ENCODE data around the gene XYLT1. TPM values are rescaled to one million over a fixed set of nuclear protein-coding genes. Genes with fewer than 3 reads are reported as not detected.

The XYLT1 gene
- total RNA-seq, 1 donor from 2014 or later, result 9.4 TPM

GRCh38 chr16:17152311-17152710 is 318.4 kb downstream of the XYLT1 start:
- H3K4me3 ChIP-seq (ENCODE audit: low read length in 3 of 3), result no peak overlapping the region
- no peak overlapping the region for H3K27ac ChIP-seq (ENCODE audit: low read depth, low read length)
- H3K9me3 ChIP-seq (ENCODE audit: control insufficient read depth in 3 of 3, low read length in 3 of 3), result no peaks in the 10 kb centered on the region
- no peaks in the 10 kb centered on the region for H3K4me1 ChIP-seq (ENCODE audit: control insufficient read depth in 3 of 3, insufficient read depth in 3 of 3, low read length in 3 of 3)
- no peak overlapping the region for H3K9ac ChIP-seq (ENCODE audit: low read depth in 1 of 3, low read length in 3 of 3)
- H3K27me3 ChIP-seq (ENCODE audit: control insufficient read depth in 3 of 3, insufficient read depth in 3 of 3, low read length in 3 of 3), result peaks cover 0 to 2% (median 0%) of the 10 kb centered on the region in 3 donors
- no peaks in the 10 kb centered on the region for H3K36me3 ChIP-seq (ENCODE audit: control insufficient read depth in 3 of 3, insufficient read depth in 3 of 3, low read length in 3 of 3)

GRCh38 chr16:17151335-17151734 is 319.4 kb downstream of the XYLT1 start:
- H3K27ac ChIP-seq (ENCODE audit: low read depth, low read length), result no peak overlapping the region
- no peaks in the 10 kb centered on the region for H3K36me3 ChIP-seq (ENCODE audit: control insufficient read depth in 3 of 3, insufficient read depth in 3 of 3, low read length in 3 of 3)
- H3K27me3 ChIP-seq (ENCODE audit: control insufficient read depth in 3 of 3, insufficient read depth in 3 of 3, low read length in 3 of 3), result peaks cover 0 to 2% (median 0%) of the 10 kb centered on the region in 3 donors
- no peak overlapping the region for H3K4me3 ChIP-seq (ENCODE audit: low read length in 3 of 3)
- no peaks in the 10 kb centered on the region for H3K4me1 ChIP-seq (ENCODE audit: control insufficient read depth in 3 of 3, insufficient read depth in 3 of 3, low read length in 3 of 3)
- no peak overlapping the region for H3K9ac ChIP-seq (ENCODE audit: low read depth in 1 of 3, low read length in 3 of 3)
- no peaks in the 10 kb centered on the region for H3K9me3 ChIP-seq (ENCODE audit: control insufficient read depth in 3 of 3, low read length in 3 of 3)

- peaks cover 0 to 2% (median 0%) of the 10 kb centered on the region in 3 donors for H3K27me3 ChIP-seq (ENCODE audit: control insufficient read depth in 3 of 3, insufficient read depth in 3 of 3, low read length in 3 of 3)
- H3K27ac ChIP-seq (ENCODE audit: low read depth, low read length), result no peak overlapping the region
- no peaks in the 10 kb centered on the region for H3K9me3 ChIP-seq (ENCODE audit: control insufficient read depth in 3 of 3, low read length in 3 of 3)
- no peak overlapping the region for H3K9ac ChIP-seq (ENCODE audit: low read depth in 1 of 3, low read length in 3 of 3)
- no peaks in the 10 kb centered on the region for H3K4me1 ChIP-seq (ENCODE audit: control insufficient read depth in 3 of 3, insufficient read depth in 3 of 3, low read length in 3 of 3)
- H3K36me3 ChIP-seq (ENCODE audit: control insufficient read depth in 3 of 3, insufficient read depth in 3 of 3, low read length in 3 of 3), result no peaks in the 10 kb centered on the region
- no peak overlapping the region for H3K4me3 ChIP-seq (ENCODE audit: low read length in 3 of 3)
These were observed 320.8 kb downstream of the XYLT1 start for GRCh38 chr16:17149904-17150483.

GRCh38 chr16:17147942-17148341 is 322.8 kb downstream of the XYLT1 start:
- H3K9ac ChIP-seq (ENCODE audit: low read depth in 1 of 3, low read length in 3 of 3), result no peak overlapping the region
- H3K9me3 ChIP-seq (ENCODE audit: control insufficient read depth in 3 of 3, low read length in 3 of 3), result no peaks in the 10 kb centered on the region
- H3K36me3 ChIP-seq (ENCODE audit: control insufficient read depth in 3 of 3, insufficient read depth in 3 of 3, low read length in 3 of 3), result no peaks in the 10 kb centered on the region
- H3K27me3 ChIP-seq (ENCODE audit: control insufficient read depth in 3 of 3, insufficient read depth in 3 of 3, low read length in 3 of 3), result peaks cover 0 to 2% (median 0%) of the 10 kb centered on the region in 3 donors
- H3K4me1 ChIP-seq (ENCODE audit: control insufficient read depth in 3 of 3, insufficient read depth in 3 of 3, low read length in 3 of 3), result no peaks in the 10 kb centered on the region
- H3K4me3 ChIP-seq (ENCODE audit: low read length in 3 of 3), result no peak overlapping the region
- H3K27ac ChIP-seq (ENCODE audit: low read depth, low read length), result no peak overlapping the region

GRCh38 chr16:17145029-17145428 is 325.7 kb downstream of the XYLT1 start:
- no peaks in the 10 kb centered on the region for H3K4me1 ChIP-seq (ENCODE audit: control insufficient read depth in 3 of 3, insufficient read depth in 3 of 3, low read length in 3 of 3)
- H3K9ac ChIP-seq (ENCODE audit: low read depth in 1 of 3, low read length in 3 of 3), result no peak overlapping the region
- no peaks in the 10 kb centered on the region for H3K9me3 ChIP-seq (ENCODE audit: control insufficient read depth in 3 of 3, low read length in 3 of 3)
- H3K27ac ChIP-seq (ENCODE audit: low read depth, low read length), result no peak overlapping the region
- H3K27me3 ChIP-seq (ENCODE audit: control insufficient read depth in 3 of 3, insufficient read depth in 3 of 3, low read length in 3 of 3), result peaks cover 0 to 2% (median 0%) of the 10 kb centered on the region in 3 donors
- no peak overlapping the region for H3K4me3 ChIP-seq (ENCODE audit: low read length in 3 of 3)
- no peaks in the 10 kb centered on the region for H3K36me3 ChIP-seq (ENCODE audit: control insufficient read depth in 3 of 3, insufficient read depth in 3 of 3, low read length in 3 of 3)

- Histone ChIP-seq H3K27me3 (ENCODE audit: control insufficient read depth in 3 of 3, insufficient read depth in 3 of 3, low read length in 3 of 3) (peaks cover 0 to 2% (median 0%) of the 10 kb centered on the region in 3 donors), H3K4me3 (ENCODE audit: low read length in 3 of 3) (no peak overlapping the region), H3K36me3 (ENCODE audit: control insufficient read depth in 3 of 3, insufficient read depth in 3 of 3, low read length in 3 of 3) (no peaks in the 10 kb centered on the region), H3K9ac (ENCODE audit: low read depth in 1 of 3, low read length in 3 of 3) (no peak overlapping the region), H3K27ac (ENCODE audit: low read depth, low read length) (no peak overlapping the region), H3K9me3 (ENCODE audit: control insufficient read depth in 3 of 3, low read length in 3 of 3) (no peaks in the 10 kb centered on the region), H3K4me1 (ENCODE audit: control insufficient read depth in 3 of 3, insufficient read depth in 3 of 3, low read length in 3 of 3) (no peaks in the 10 kb centered on the region)
These were observed 326.3 kb downstream of the XYLT1 start for GRCh38 chr16:17144431-17144830.

- Histone ChIP-seq H3K36me3 (ENCODE audit: control insufficient read depth in 3 of 3, insufficient read depth in 3 of 3, low read length in 3 of 3) (no peaks in the 10 kb centered on the region), H3K4me1 (ENCODE audit: control insufficient read depth in 3 of 3, insufficient read depth in 3 of 3, low read length in 3 of 3) (no peaks in the 10 kb centered on the region), H3K27ac (ENCODE audit: low read depth, low read length) (no peak overlapping the region), H3K4me3 (ENCODE audit: low read length in 3 of 3) (no peak overlapping the region), H3K27me3 (ENCODE audit: control insufficient read depth in 3 of 3, insufficient read depth in 3 of 3, low read length in 3 of 3) (peaks cover 0 to 2% (median 0%) of the 10 kb centered on the region in 3 donors), H3K9ac (ENCODE audit: low read depth in 1 of 3, low read length in 3 of 3) (no peak overlapping the region), H3K9me3 (ENCODE audit: control insufficient read depth in 3 of 3, low read length in 3 of 3) (no peaks in the 10 kb centered on the region)
These were observed 327.0 kb downstream of the XYLT1 start for GRCh38 chr16:17143546-17144419.

GRCh38 chr16:17138801-17139200 is 332.0 kb downstream of the XYLT1 start:
- no peaks in the 10 kb centered on the region for H3K27me3 ChIP-seq (ENCODE audit: control insufficient read depth in 3 of 3, insufficient read depth in 3 of 3, low read length in 3 of 3)
- peaks cover 0 to 15% (median 2%) of the 10 kb centered on the region in 3 donors for H3K36me3 ChIP-seq (ENCODE audit: control insufficient read depth in 3 of 3, insufficient read depth in 3 of 3, low read length in 3 of 3)
- no peak overlapping the region for H3K9ac ChIP-seq (ENCODE audit: low read depth in 1 of 3, low read length in 3 of 3)
- H3K4me3 ChIP-seq (ENCODE audit: low read length in 3 of 3), result no peak overlapping the region
- H3K27ac ChIP-seq (ENCODE audit: low read depth, low read length), result no peak overlapping the region
- H3K9me3 ChIP-seq (ENCODE audit: control insufficient read depth in 3 of 3, low read length in 3 of 3), result no peaks in the 10 kb centered on the region
- no peaks in the 10 kb centered on the region for H3K4me1 ChIP-seq (ENCODE audit: control insufficient read depth in 3 of 3, insufficient read depth in 3 of 3, low read length in 3 of 3)

GRCh38 chr16:17135439-17135838 is 335.3 kb downstream of the XYLT1 start:
- Histone ChIP-seq H3K9ac (ENCODE audit: low read depth in 1 of 3, low read length in 3 of 3) (no peak overlapping the region), H3K27ac (ENCODE audit: low read depth, low read length) (no peak overlapping the region), H3K4me3 (ENCODE audit: low read length in 3 of 3) (no peak overlapping the region), H3K27me3 (ENCODE audit: control insufficient read depth in 3 of 3, insufficient read depth in 3 of 3, low read length in 3 of 3) (no peaks in the 10 kb centered on the region), H3K4me1 (ENCODE audit: control insufficient read depth in 3 of 3, insufficient read depth in 3 of 3, low read length in 3 of 3) (no peaks in the 10 kb centered on the region), H3K36me3 (ENCODE audit: control insufficient read depth in 3 of 3, insufficient read depth in 3 of 3, low read length in 3 of 3) (peaks cover 0 to 15% (median 2%) of the 10 kb centered on the region in 3 donors), H3K9me3 (ENCODE audit: control insufficient read depth in 3 of 3, low read length in 3 of 3) (no peaks in the 10 kb centered on the region)

GRCh38 chr16:17134586-17134985 is 336.2 kb downstream of the XYLT1 start:
- H3K4me3 ChIP-seq (ENCODE audit: low read length in 3 of 3), result no peak overlapping the region
- peaks cover 0 to 15% (median 2%) of the 10 kb centered on the region in 3 donors for H3K36me3 ChIP-seq (ENCODE audit: control insufficient read depth in 3 of 3, insufficient read depth in 3 of 3, low read length in 3 of 3)
- no peak overlapping the region for H3K27ac ChIP-seq (ENCODE audit: low read depth, low read length)
- H3K4me1 ChIP-seq (ENCODE audit: control insufficient read depth in 3 of 3, insufficient read depth in 3 of 3, low read length in 3 of 3), result no peaks in the 10 kb centered on the region
- no peak overlapping the region for H3K9ac ChIP-seq (ENCODE audit: low read depth in 1 of 3, low read length in 3 of 3)
- H3K9me3 ChIP-seq (ENCODE audit: control insufficient read depth in 3 of 3, low read length in 3 of 3), result no peaks in the 10 kb centered on the region
- no peaks in the 10 kb centered on the region for H3K27me3 ChIP-seq (ENCODE audit: control insufficient read depth in 3 of 3, insufficient read depth in 3 of 3, low read length in 3 of 3)
